GM12878 (cell line): ENCODE results near the gene MILR1. TPM values are rescaled to one million over a fixed set of nuclear protein-coding genes. Genes with fewer than 3 reads are reported as not detected.

Experiments
- ASH2L ChIP-seq: fragments of 300-600, 200-600 bp; sonication (generic); IDR thresholded peaks from 2 replicates; pipeline ENCODE4 v1.6.1; 2017; ENCODE audit warnings: low read depth, mild to moderate bottlenecking, borderline replicate concordance
- ATF7 ChIP-seq: fragments of 450-650 bp; IDR thresholded peaks from 2 replicates; pipeline ENCODE4 v1.6.1; 2016; ENCODE audit warnings: low read depth, mild to moderate bottlenecking
- CHD4 ChIP-seq: fragments of 200-600 bp; sonication (generic); IDR thresholded peaks from 2 replicates; pipeline ENCODE4 v1.6.1; 2016; ENCODE audit warnings: mild to moderate bottlenecking
- EP300 ChIP-seq, 2 experiments: fragments of 150-350 bp in 1 of 2; IDR thresholded peaks; 2 replicates each; pipeline ENCODE4 v1.6.1; 2011 to 2012; ENCODE audit warnings: low read depth in 2 of 2, low read length in 2 of 2, borderline replicate concordance in 1 of 2, improper control_type of control experiment in 1 of 2, inconsistent platforms in 1 of 2; ENCODE audit not compliant: control insufficient read depth in 1 of 2
- JUND ChIP-seq: IDR thresholded peaks from 2 replicates; pipeline ENCODE4 v1.6.1; 2012; ENCODE audit warnings: low read depth, mild to moderate bottlenecking, low read length, improper control_type of control experiment, moderate library complexity
- KAT2A ChIP-seq: conservative IDR thresholded peaks from 2 replicates; pipeline ENCODE4 v1.6.1; 2011; ENCODE audit warnings: low read depth, low read length; ENCODE audit not compliant: control insufficient read depth
- NFYB ChIP-seq: IDR thresholded peaks from 2 replicates; pipeline ENCODE4 v1.6.1; 2011; ENCODE audit warnings: low read depth, mild to moderate bottlenecking, low read length, improper control_type of control experiment, moderate library complexity; ENCODE audit not compliant: insufficient read depth
- RUNX3 ChIP-seq: IDR thresholded peaks from 2 replicates; pipeline ENCODE4 v1.6.1; 2012; ENCODE audit warnings: low read length, inconsistent platforms
- SRF ChIP-seq, 2 experiments: IDR thresholded peaks; 2 replicates each; pipeline ENCODE4 v1.6.1; 2011; ENCODE audit warnings: low read depth in 2 of 2, low read length in 2 of 2, mild to moderate bottlenecking in 1 of 2, moderate library complexity in 1 of 2
- WRNIP1 ChIP-seq: IDR thresholded peaks from 2 replicates; pipeline ENCODE4 v1.6.1; 2011; ENCODE audit warnings: low read depth, low read length, improper control_type of control experiment, borderline replicate concordance
- ZNF622 ChIP-seq: fragments of 450-650 bp; IDR thresholded peaks from 2 replicates; pipeline ENCODE4 v1.6.1; 2017; ENCODE audit warnings: mild to moderate bottlenecking, inconsistent platforms
- polyA plus RNA-seq, 11 experiments: library from polyadenylated mRNA; depleted of rRNA in 4 of 11; unstranded in 6 of 11; stranded (reverse) in 5 of 11; fragments of >200 nt; fragmentation: Nextera tagmentation in 4 of 11; fragmentation: Illumina TruSeq in 1 of 11; extraction: Ambion mirVana in 4 of 11; extraction: Trizol in 1 of 11; gene quantifications; 1 replicate in 1 of 11; 2 replicates in 10 of 11; pipeline versions ENCODE4 v1.2.1 to v1.2.3, GENCODE V29; 2011 to 2016; ENCODE audit warnings: inconsistent platforms in 2 of 11, missing spikeins in 2 of 11, low read depth in 1 of 11
- total RNA-seq, 4 experiments: library from RNA; depleted of rRNA in 3 of 4; stranded (reverse); fragments of >200 nt in 3 of 4; fragmentation: Illumina TruSeq in 1 of 4; extraction: Trizol in 1 of 4; gene quantifications; 2 replicates each; pipeline versions ENCODE4 v1.2.1 to v1.2.3, GENCODE V29; 2013 to 2021
- TF ChIP-seq, protein P1 (sequence below): fragments of 450-650 bp; conservative IDR thresholded peaks from 2 replicates; pipeline ENCODE4 v1.6.1; 2017; ENCODE audit warnings: mild to moderate bottlenecking, moderate library complexity
- TF ChIP-seq, protein P2 (sequence below): fragments of 450-650 bp; IDR thresholded peaks from 2 replicates; pipeline ENCODE4 v1.6.1; 2014; ENCODE audit warnings: mild to moderate bottlenecking

MILR1 gene
- total and polyA plus RNA-seq, 10 of the 15 experiments (the other 5 are each of a cell fraction or from before 2014, with no cell fraction given): 2.0 to 47.2 (median 17.2) TPM

DNA sequence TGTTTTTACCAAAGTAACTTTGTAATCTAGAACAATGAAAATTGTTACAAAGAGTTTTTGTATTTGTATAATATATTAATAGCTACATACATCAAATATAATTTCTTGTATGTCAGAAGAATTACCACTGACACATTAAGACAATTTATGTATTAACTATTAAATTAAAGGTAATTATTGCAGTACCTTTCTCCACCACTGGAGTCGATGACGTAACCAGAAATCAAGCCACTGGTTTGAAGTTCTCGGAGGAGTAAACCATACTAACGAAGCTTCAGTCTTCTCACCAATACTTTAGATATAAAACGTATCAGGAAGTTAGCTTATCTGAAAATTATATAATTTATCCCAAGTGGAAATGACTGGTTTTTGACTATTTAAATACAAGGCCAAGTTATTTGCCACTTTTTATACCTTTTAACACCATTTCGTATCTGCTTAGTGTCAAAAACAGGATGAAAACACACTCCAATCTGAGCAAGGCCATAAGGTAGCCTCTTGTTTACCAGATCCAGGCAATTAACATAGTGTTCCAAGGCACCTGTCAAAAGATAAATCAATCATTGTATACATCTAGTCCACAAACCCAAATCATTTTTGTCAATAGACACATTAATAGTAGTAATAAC lies 43.7 kb downstream of the MILR1 start (continued):
- TF ChIP-seq, protein P1, sequence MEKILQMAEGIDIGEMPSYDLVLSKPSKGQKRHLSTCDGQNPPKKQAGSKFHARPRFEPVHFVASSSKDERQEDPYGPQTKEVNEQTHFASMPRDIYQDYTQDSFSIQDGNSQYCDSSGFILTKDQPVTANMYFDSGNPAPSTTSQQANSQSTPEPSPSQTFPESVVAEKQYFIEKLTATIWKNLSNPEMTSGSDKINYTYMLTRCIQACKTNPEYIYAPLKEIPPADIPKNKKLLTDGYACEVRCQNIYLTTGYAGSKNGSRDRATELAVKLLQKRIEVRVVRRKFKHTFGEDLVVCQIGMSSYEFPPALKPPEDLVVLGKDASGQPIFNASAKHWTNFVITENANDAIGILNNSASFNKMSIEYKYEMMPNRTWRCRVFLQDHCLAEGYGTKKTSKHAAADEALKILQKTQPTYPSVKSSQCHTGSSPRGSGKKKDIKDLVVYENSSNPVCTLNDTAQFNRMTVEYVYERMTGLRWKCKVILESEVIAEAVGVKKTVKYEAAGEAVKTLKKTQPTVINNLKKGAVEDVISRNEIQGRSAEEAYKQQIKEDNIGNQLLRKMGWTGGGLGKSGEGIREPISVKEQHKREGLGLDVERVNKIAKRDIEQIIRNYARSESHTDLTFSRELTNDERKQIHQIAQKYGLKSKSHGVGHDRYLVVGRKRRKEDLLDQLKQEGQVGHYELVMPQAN: no peak
- TF ChIP-seq ASH2L: no peak
- no peak for TF ChIP-seq ZNF622
- TF ChIP-seq SRF (IDR thresholded peaks at IDR 0.05; ENCODE audit: low read depth in 2 of 2, low read length in 2 of 2): no peak
- peak; percentile 97 for TF ChIP-seq ATF7
- TF ChIP-seq, protein P2, sequence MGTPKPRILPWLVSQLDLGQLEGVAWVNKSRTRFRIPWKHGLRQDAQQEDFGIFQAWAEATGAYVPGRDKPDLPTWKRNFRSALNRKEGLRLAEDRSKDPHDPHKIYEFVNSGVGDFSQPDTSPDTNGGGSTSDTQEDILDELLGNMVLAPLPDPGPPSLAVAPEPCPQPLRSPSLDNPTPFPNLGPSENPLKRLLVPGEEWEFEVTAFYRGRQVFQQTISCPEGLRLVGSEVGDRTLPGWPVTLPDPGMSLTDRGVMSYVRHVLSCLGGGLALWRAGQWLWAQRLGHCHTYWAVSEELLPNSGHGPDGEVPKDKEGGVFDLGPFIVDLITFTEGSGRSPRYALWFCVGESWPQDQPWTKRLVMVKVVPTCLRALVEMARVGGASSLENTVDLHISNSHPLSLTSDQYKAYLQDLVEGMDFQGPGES: no peak
- TF ChIP-seq JUND: no peak
- no peak for TF ChIP-seq CHD4
- TF ChIP-seq KAT2A: no peak
- TF ChIP-seq EP300 (IDR thresholded peaks at IDR 0.05; ENCODE audit: borderline replicate concordance in 1 of 2, control insufficient read depth in 1 of 2, low read depth in 2 of 2, low read length in 2 of 2): no peak
- no peak for TF ChIP-seq WRNIP1
- peak; percentile 17; the same call in 1 of the 2 replicates for TF ChIP-seq RUNX3
- TF ChIP-seq NFYB: no peak
